K562 (cell line): ENCODE results near the gene BTBD17. TPM values are rescaled to one million over a fixed set of nuclear protein-coding genes. Genes with fewer than 3 reads are reported as not detected.
A peak's percentile ranks its signal among the peaks of the same experiment; 100 is the strongest.

Source experiments
- ATF1 ChIP-seq, 2 experiments: fragments of 450-650 bp in 1 of 2; IDR thresholded peaks; 2 replicates each; pipeline ENCODE4 v1.6.1; 2016; ENCODE audit warnings: missing compliant biosample characterization in 1 of 2, missing genetic modification characterization in 1 of 2
- BRD9 ChIP-seq: fragments of 450-650 bp; IDR thresholded peaks from 2 replicates; pipeline ENCODE4 v1.6.1; 2018; ENCODE audit warnings: low read depth; ENCODE audit not compliant: partially characterized antibody
- ETS2 ChIP-seq: IDR thresholded peaks from 2 replicates; pipeline ENCODE4 v1.6.1; 2016; ENCODE audit warnings: borderline replicate concordance, missing genetic modification characterization, mild to moderate bottlenecking, moderate library complexity, missing compliant biosample characterization; ENCODE audit not compliant: poor library complexity, severe bottlenecking
- HIVEP1 ChIP-seq: fragments of 250-450 bp; sonication (Bioruptor Pico); IDR thresholded peaks from 2 replicates; pipeline ENCODE4 v1.4.0; 2020; ENCODE audit warnings: mild to moderate bottlenecking
- HNRNPK ChIP-seq: fragments of 200-400 bp; formaldehyde crosslinking; IDR thresholded peaks from one replicate; pipeline ENCODE4 v1.6.1; 2018; ENCODE audit warnings: mild to moderate bottlenecking, low read depth, low read length; ENCODE audit not compliant: poor library complexity, severe bottlenecking
- KLF10 ChIP-seq: fragments of 250-450 bp; sonication (Bioruptor Pico); IDR thresholded peaks from 2 replicates; pipeline ENCODE4 v1.6.1; 2021; ENCODE audit warnings: matching md5 sums
- KLF16 ChIP-seq: IDR thresholded peaks from 2 replicates; pipeline ENCODE4 v1.6.1; 2016; ENCODE audit warnings: antibody characterized with exemption
- L3MBTL2 ChIP-seq: fragments of 450-650 bp; IDR thresholded peaks from 2 replicates; pipeline ENCODE4 v1.6.1; 2016; ENCODE audit warnings: mild to moderate bottlenecking, moderate library complexity
- MIER1 ChIP-seq: fragments of 450-650 bp; IDR thresholded peaks from 2 replicates; pipeline ENCODE4 v1.6.1; 2016; ENCODE audit warnings: antibody characterized with exemption, mild to moderate bottlenecking, low read depth
- PCBP2 ChIP-seq: fragments of 200-400 bp; formaldehyde crosslinking; IDR thresholded peaks from 2 replicates; pipeline ENCODE4 v1.6.1; 2018; ENCODE audit warnings: low read length, low read depth, mild to moderate bottlenecking, moderate library complexity; ENCODE audit not compliant: poor library complexity, severe bottlenecking
- SMARCE1 ChIP-seq: fragments of 450-650 bp; IDR thresholded peaks from 2 replicates; pipeline ENCODE4 v1.7.1; 2016; ENCODE audit warnings: mild to moderate bottlenecking
- TFAP4 ChIP-seq: sonication (generic); formaldehyde crosslinking; IDR thresholded peaks from 2 replicates; pipeline ENCODE4 v1.8.0; 2022; ENCODE audit warnings: missing genetic modification reagents, mild to moderate bottlenecking, moderate library complexity, borderline replicate concordance
- ZBTB40 ChIP-seq, 2 experiments: fragments of 450-650 bp in 1 of 2; sonication (generic) in 1 of 2; formaldehyde crosslinking in 1 of 2; IDR thresholded peaks; 2 replicates each; pipeline versions ENCODE4 v1.7.1 to v1.9.0; 2016 to 2022; ENCODE audit warnings: inconsistent platforms in 1 of 2, mild to moderate bottlenecking in 1 of 2, missing genetic modification reagents in 1 of 2
- ZNF217 ChIP-seq: sonication (generic); formaldehyde crosslinking; IDR thresholded peaks from 2 replicates; pipeline ENCODE4 v1.8.0; 2022; ENCODE audit warnings: mild to moderate bottlenecking, missing genetic modification reagents
- polyA plus RNA-seq, 8 experiments: library from polyadenylated mRNA; depleted of rRNA in 4 of 8; stranded (reverse) in 5 of 8; unstranded in 3 of 8; fragments of >200 nt; fragmentation: Nextera tagmentation in 2 of 8; fragmentation: Illumina TruSeq in 1 of 8; extraction: Ambion mirVana in 2 of 8; extraction: Trizol in 1 of 8; gene quantifications; 2 replicates each; pipeline versions ENCODE4 v1.2.1 to v1.2.3, GENCODE V29; 2011 to 2014; ENCODE audit warnings: inconsistent platforms in 1 of 8, missing spikeins in 1 of 8
- total RNA-seq, 7 experiments: library from RNA; depleted of rRNA in 6 of 7; stranded (reverse); fragments of >200 nt in 6 of 7; fragmentation: Illumina TruSeq in 2 of 7; extraction: Trizol in 2 of 7; gene quantifications; 2 replicates each; pipeline versions ENCODE4 v1.2.1 to v1.2.3, GENCODE V29; 2011 to 2021; ENCODE audit warnings: low replicate concordance in 1 of 7
- TF ChIP-seq, protein P1 (sequence below): sonication (generic); IDR thresholded peaks from 2 replicates; pipeline ENCODE4 v1.6.1; 2016

The BTBD17 gene
- total and polyA plus RNA-seq, 9 of the 15 experiments (the other 6 are each of a cell fraction or from before 2014, with no cell fraction given): not detected

DNA sequence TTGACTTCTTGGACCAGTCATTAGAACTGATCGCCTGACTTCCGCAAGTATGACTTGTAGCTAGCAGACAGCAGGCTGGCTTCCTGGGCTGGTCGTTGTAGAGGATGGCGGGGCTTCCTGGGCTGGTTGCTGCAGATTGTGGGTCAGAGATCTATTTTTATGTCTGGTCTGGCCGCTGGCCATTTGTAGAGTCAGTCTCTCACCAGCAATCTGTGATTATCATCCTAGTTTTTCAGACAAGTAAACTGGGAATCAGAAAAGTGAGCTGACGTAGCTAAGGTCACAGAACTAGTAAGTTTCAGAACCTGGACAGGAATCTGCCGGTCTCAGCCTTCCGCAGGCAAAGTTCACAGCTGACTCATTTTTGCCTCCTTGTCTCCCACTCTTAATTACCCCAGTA lies 24.7 kb upstream of the BTBD17 start (continued):
- TF ChIP-seq, protein P1, sequence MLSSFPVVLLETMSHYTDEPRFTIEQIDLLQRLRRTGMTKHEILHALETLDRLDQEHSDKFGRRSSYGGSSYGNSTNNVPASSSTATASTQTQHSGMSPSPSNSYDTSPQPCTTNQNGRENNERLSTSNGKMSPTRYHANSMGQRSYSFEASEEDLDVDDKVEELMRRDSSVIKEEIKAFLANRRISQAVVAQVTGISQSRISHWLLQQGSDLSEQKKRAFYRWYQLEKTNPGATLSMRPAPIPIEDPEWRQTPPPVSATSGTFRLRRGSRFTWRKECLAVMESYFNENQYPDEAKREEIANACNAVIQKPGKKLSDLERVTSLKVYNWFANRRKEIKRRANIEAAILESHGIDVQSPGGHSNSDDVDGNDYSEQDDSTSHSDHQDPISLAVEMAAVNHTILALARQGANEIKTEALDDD: peak; percentile 86
- TF ChIP-seq L3MBTL2 (no peak), KLF16 (no peak), ETS2 (no peak), MIER1 (no peak), ZBTB40 (IDR thresholded peaks at IDR 0.05) (no peak), ZBTB40 (CRISPR knock-in tag; IDR thresholded peaks at IDR 0.05) (no peak), TFAP4 (CRISPR knock-in tag) (peak; percentile 32; the same call in 1 of the 2 replicates), ATF1 (CRISPR knock-in tag; IDR thresholded peaks at IDR 0.05) (no peak), ATF1 (tag; IDR thresholded peaks at IDR 0.05) (0 out of 2 replicates have a peak, but pooled peaks have one; percentile 13), HIVEP1 (CRISPR knock-in tag) (no peak), PCBP2 (no peak), ZNF217 (no peak), HNRNPK (no peak), BRD9 (no peak), SMARCE1 (no peak), KLF10 (CRISPR knock-in tag) (no peak)
- TF ChIP-seq, all 486 proteins: peak for 11
